GM12801 (cell line): ENCODE results near the gene GPC6.

ENCODE experiments used
- TF ChIP-seq, protein P1 (sequence below): IDR thresholded peaks from one replicate; pipeline ENCODE4 v1.5.1; 2011; ENCODE audit warnings: control low read depth; ENCODE audit not compliant: insufficient read length; ENCODE audit errors: extremely low read depth

GPC6 gene

DNA sequence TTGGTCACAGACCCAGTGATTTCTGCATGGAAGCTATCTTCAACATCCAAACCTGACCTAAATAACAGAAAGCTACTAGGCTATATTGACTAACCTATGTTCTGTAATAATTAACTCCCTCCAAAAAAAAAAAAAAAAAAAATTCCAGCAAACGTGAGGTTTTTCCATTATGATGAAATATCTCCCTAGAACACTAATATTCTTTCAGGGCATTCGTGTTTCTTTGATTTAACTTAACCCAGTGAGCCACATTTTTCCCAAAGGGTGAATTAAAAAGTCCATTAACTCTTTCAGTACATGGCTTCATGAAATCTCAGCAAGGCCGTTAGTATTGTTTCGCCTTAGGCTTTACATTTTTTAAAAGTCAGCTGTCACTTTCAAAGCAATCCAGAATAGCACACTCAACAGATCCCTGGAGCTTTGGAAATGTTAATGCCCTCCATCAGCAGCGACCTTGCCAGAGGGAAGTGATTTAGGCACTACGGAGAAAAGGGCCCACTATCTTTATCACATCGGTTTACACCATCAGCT lies 1077.1 kb downstream of the GPC6 start:
- TF ChIP-seq, protein P1, sequence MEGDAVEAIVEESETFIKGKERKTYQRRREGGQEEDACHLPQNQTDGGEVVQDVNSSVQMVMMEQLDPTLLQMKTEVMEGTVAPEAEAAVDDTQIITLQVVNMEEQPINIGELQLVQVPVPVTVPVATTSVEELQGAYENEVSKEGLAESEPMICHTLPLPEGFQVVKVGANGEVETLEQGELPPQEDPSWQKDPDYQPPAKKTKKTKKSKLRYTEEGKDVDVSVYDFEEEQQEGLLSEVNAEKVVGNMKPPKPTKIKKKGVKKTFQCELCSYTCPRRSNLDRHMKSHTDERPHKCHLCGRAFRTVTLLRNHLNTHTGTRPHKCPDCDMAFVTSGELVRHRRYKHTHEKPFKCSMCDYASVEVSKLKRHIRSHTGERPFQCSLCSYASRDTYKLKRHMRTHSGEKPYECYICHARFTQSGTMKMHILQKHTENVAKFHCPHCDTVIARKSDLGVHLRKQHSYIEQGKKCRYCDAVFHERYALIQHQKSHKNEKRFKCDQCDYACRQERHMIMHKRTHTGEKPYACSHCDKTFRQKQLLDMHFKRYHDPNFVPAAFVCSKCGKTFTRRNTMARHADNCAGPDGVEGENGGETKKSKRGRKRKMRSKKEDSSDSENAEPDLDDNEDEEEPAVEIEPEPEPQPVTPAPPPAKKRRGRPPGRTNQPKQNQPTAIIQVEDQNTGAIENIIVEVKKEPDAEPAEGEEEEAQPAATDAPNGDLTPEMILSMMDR = no peak

DNA sequence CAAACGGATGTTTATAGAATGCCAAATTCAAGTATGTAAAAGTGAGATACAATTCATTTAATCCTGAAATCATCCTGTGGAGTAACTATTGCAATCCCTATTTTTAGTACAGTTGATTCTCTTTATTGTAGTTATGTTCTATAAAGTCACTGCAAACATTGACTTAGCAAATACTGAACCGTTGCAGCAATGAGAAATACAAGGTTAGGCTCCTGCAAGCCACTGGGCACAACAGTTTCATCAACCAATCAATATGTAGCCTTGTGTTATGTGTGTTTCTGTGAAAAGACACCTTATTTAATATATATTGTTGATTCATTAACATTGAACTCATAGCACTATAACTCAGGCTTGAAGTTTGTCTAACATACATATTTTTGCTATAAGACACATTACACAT lies 1078.4 kb downstream of the GPC6 start:
- TF ChIP-seq, protein P1 = no peak

DNA sequence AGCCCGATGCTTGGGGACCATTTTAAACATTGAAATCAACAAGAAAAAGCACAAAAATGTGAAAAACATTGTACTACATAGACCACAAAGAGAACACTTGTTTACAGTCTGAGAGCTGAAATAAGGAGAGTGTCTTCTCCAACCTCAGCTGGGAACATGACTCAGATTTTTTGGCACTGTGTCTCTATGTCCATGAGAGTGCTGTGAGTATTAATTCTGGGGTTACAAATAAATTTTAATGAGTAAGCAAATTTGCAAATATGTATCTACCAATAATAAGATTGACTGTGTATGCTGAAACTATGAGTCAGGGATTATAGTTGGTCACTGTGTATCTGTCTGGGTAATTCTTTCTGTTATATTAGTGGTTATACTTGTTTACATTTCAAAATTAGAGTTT lies 1078.9 kb downstream of the GPC6 start:
- TF ChIP-seq, protein P1 = no peak

DNA sequence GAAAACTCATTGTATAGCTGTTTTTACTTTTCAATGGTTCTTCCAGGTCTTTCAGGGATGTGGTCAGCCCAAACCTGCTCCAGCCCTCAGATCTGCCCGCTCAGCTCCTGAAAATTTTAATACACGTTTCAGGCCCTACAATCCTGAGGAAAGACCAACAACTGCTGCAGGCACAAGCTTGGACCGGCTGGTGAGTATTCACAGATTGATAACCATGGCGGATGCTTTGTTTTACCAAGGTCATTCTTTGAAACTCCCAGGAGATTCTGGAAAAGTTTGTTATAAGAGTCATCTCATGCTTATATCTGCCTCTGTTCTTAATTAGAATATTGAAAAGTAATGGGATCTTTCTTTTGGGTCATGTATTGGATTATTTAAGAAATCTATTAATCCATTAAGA lies 1079.3 kb downstream of the GPC6 start:
- TF ChIP-seq, protein P1 = no peak

DNA sequence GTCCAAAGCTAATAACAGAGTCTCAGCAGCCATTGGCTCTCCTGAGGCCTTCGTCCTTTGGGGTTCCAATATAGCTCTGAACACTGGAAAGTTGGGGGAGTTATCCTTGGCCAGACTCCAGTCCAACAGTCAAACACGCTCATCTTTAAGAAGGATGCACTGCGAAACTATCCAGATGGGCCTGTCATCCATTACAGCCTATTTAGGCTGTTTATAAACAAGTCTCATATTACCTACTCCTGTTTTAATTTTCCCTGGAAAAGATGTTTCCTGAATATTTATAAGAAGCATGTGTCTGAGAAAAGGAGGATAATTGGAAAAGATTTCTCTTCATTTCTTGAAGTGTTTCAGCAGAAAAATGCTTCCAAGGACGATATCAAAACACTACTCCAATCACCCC lies 1082.2 kb downstream of the GPC6 start:
- TF ChIP-seq, protein P1 = no peak

DNA sequence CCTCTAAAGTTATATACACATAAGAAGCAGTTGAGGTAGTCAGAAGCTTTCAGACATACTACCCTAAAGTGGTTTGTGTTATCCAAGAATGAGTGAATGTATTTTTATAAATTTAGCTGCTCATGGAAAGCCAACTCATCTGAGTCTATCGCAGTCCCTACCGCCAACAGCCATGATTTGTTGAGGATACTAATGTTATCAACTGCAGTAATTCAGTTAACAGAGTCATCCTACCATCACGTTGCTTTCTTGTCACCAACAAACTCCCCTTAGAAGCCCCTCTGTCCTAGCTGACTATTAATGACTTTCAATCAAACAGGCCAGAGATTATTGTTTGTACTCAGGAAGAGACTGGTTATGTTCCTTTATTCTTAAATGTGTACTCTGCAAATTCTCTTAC lies 1083.0 kb downstream of the GPC6 start:
- TF ChIP-seq, protein P1 = no peak

DNA sequence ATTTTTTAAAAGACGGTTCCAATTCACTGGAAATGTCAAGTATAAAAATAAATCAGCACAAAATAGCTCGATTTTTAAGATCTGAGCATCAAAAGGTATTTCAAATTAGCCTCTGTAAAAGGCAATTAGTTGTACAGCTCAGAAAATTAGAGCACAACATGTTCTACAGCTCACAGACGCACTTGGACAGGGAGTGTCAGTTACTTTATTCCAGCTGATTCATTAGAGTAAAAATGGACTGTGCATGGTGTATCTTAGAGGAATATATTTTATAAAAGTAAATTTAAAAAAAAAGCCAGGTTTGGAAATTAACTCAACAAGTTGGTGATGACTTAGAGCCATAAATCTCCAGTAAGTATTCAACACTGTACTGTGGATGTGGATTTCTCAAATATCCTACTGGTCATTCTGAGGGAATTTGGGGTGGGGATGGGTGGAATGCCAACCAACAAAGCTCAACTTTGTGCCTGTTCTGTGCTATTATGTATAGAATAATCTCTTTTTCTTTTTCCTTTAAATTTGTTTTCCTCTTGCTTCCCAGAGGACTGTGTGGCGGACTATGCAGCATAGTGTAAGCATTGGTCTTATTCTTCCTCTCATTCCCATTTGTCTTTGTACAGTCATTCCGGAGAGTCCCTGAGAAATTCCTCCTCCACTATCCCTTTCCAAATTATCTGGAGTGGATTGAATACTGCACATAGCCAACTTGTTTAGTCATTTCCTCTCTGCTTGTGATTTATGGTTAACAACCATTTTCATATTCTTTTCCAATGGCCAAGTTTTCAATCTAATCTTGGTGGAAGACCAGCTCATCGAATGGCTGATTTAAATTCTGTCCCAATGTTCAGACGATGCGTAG lies 1083.6 kb downstream of the GPC6 start:
- TF ChIP-seq, protein P1 = no peak
